ENCODE results near the gene PI4K2A. TPM values are rescaled to one million over a fixed set of nuclear protein-coding genes. Genes with fewer than 3 reads are reported as not detected.
A peak's percentile ranks its signal among the peaks of the same experiment; 100 is the strongest.

PI4K2A gene
- total RNA-seq = 15.8 and 17.4 TPM in 2 replicates

DNA sequence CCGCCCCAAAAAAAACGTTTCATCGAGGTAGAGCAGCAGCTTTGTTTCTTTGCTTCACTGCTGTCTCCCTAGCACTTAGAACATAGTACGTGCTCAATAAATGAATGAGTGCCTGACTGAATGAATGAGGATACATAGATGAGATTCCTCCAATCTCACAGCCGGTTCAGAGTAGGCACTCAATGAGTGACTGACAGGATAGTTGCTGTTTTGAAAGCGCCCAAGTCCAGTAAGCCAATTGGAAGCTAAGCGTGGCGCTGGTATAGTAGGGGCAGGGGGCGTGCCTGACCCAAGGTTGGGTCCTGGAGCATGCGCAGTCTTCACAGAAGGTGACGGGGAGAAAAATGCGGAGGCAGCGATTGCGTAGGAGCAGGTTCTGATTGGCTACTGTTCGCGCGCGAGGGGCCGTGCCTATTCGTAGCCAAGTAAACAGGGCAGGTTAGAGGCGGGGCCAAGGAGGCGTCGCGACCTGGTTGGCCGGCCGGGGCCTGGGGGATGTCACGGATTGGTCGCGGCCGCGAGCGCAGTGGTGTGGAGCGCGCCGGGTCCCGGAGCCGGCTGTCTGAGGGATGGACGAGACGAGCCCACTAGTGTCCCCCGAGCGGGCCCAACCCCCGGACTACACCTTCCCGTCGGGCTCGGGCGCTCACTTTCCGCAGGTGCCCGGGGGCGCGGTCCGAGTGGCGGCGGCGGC, at the start of gene PI4K2A:
Gene PI4K2A (plus strand): TSS at position 498 of the 694 bp plus-strand sequence. CDS start 72 bp downstream, at position 570.
- Mint-ChIP-seq H3K9me3 (no peaks in the 10 kb centered on the region), H3K36me3 (ENCODE audit: low read depth) (peaks cover 23% of the 10 kb centered on the region), H3K4me3 (ENCODE audit: low read depth) (peak within 1 kb of the TSS; percentile 92), H3K27me3 (ENCODE audit: low read depth) (no peaks in the 10 kb centered on the region), H3K27ac (peak within 1 kb of the TSS; percentile 84), H3K4me1 (ENCODE audit: low read depth) (peaks cover 19% of the 10 kb centered on the region)
- intact Hi-C loops (cut with micrococcal nuclease) = loop anchor here (1.0 to 10.0 kb wide), 4 partner anchors 9 to 216 kb away; partner anchors contain the start of genes AVPI1, MMS19, PGAM1 and UBTD1
- peak; percentile 99 for DNase-seq (ENCODE audit: low spot score)

DNA sequence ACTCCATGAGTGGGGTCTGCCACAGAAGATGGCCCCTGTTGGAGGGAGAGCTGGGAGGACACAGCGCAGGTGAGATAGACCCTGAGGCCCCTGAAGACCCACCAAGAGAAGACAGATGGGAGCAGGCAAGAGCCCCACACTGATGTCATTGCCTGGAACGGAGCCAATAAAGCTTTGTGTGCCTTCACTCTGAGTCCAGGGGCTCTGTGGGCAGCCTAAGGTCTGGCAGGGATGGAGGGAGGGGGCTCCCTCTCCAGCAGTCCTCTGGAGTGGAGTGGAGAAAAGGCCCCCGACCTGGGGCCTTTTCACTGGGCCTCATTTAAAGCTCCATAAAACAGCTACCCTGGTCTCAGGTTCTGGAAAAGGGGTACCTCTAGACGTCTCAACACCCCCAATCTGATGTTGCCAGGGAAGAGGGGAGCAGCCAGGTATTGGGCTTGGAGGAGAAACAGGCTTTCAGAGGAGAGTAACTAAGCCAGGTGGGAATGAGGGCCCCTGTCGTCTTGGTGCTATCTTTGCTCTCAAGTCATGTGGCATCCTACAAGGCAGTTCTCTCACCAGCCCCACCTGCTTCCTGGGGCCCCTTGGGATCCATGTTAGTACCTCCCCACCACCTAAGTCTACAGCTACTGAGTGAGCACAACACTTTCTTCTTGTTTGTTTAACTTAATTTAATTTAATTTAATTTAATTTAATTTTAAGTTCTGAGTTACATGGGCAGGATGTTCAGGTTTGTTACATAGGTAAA, 49.5 kb upstream of the PI4K2A start:
- H3K27me3 Mint-ChIP-seq (ENCODE audit: low read depth) = no peaks in the 10 kb centered on the region
- H3K4me3 Mint-ChIP-seq (ENCODE audit: low read depth) = no peak overlapping the region
- DNase-seq (ENCODE audit: low spot score) = no peak
- no peaks in the 10 kb centered on the region for H3K9me3 Mint-ChIP-seq
- no peaks in the 10 kb centered on the region for H3K36me3 Mint-ChIP-seq (ENCODE audit: low read depth)
- intact Hi-C loops (cut with micrococcal nuclease) = no loop called here
- H3K4me1 Mint-ChIP-seq (ENCODE audit: low read depth) = no peaks in the 10 kb centered on the region
- no peak overlapping the region for H3K27ac Mint-ChIP-seq

DNA sequence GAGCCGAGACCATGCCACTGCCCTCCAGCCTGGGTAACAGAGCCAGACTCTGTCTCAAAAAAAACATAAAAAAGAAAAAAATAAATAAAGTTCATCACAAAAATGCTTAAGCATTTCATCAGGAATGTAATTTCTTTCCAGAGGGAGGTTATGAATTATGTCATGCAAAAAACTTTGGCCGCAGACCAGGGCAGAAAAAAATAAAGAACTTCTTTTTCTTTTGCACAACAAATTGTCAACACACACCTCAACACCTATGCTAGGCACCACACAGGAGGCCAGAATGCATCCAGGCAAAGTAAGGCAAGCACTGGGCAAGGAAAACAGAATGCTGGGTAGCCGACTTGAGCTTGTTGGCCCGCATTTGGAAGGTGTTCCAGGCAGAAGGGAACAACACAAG, 47.0 kb upstream of the PI4K2A start:
- Mint-ChIP-seq H3K27ac (no peak overlapping the region), H3K36me3 (ENCODE audit: low read depth) (no peaks in the 10 kb centered on the region), H3K9me3 (no peaks in the 10 kb centered on the region), H3K4me3 (ENCODE audit: low read depth) (no peak overlapping the region), H3K4me1 (ENCODE audit: low read depth) (no peaks in the 10 kb centered on the region), H3K27me3 (ENCODE audit: low read depth) (no peaks in the 10 kb centered on the region)
- intact Hi-C loops (cut with micrococcal nuclease) = no loop called here
- no peak for DNase-seq (ENCODE audit: low spot score)

DNA sequence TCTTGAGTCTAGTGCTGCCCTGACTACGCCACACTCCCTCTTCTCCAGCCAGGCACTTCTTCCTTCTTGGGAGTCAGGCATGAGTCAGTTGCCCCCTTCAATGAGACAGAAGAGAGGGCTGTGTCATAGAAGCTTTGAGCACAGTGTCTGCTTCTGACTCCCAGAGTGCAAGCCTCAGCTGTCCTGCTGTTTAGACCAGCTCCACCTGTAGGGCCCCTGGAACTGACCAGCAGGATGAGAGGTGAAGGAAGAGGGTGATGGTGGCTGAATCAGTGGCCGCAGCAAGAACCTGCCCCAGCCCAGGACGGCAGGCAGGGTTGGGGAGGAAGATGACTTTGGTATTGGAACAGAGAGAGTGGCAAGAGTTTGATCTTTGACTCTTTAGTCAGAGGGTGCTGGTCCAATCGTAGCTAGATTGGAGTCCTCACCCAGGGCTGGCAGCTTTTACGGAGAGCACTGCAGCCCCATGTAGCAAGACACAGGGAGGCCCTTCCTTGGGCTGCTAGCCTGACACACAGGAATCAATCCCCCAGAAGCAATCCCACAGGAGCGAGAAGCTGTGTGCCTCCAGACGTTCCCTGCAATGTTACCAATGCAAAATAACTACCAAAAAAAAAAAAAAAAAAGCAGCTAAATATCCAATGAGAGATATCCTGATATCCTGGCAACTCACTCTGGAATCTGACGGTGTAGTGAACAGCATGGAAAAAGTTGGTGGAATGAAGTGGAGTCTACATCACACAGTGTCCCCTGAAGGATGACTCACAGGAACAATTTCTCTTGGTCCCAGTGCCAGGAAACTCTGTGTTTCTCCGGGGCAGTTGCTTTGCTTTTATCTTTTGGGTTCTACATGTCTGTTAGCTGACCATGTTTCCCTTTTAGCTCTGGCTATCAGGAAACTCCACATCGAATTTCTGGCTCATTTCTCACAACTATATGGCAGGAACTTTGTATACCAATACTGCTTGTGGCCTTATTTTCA, 44.1 kb upstream of the PI4K2A start:
- DNase-seq (ENCODE audit: low spot score) = no peak
- Mint-ChIP-seq H3K4me1 (ENCODE audit: low read depth) (no peaks in the 10 kb centered on the region), H3K27me3 (ENCODE audit: low read depth) (no peaks in the 10 kb centered on the region), H3K27ac (no peak overlapping the region), H3K4me3 (ENCODE audit: low read depth) (no peak overlapping the region), H3K36me3 (ENCODE audit: low read depth) (no peaks in the 10 kb centered on the region), H3K9me3 (no peaks in the 10 kb centered on the region)
- intact Hi-C loops (cut with micrococcal nuclease) = no loop called here

DNA sequence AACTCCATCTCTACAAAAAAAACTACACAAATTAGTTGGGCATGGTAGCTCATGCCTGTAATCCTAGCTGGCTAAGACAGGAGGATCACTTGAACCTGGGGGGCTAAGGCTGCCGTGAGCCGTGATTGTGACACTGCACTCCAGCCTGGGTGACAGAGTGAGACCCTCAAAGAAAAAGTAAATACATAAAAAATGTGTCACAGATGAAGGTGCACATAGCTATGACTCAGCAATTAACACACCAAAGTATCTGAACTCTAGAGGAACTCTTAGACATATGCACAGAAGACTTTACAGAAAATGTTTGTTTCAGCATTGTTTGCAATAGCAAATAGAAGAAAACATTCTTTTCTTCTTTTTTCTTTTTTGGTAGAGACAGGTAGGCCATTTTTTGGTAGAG, 42.7 kb upstream of the PI4K2A start:
- no peak for DNase-seq (ENCODE audit: low spot score)
- Mint-ChIP-seq H3K9me3 (no peaks in the 10 kb centered on the region), H3K4me1 (ENCODE audit: low read depth) (no peaks in the 10 kb centered on the region), H3K27ac (no peak overlapping the region), H3K4me3 (ENCODE audit: low read depth) (no peak overlapping the region), H3K36me3 (ENCODE audit: low read depth) (no peaks in the 10 kb centered on the region), H3K27me3 (ENCODE audit: low read depth) (no peaks in the 10 kb centered on the region)
- intact Hi-C loops (cut with micrococcal nuclease) = no loop called here

DNA sequence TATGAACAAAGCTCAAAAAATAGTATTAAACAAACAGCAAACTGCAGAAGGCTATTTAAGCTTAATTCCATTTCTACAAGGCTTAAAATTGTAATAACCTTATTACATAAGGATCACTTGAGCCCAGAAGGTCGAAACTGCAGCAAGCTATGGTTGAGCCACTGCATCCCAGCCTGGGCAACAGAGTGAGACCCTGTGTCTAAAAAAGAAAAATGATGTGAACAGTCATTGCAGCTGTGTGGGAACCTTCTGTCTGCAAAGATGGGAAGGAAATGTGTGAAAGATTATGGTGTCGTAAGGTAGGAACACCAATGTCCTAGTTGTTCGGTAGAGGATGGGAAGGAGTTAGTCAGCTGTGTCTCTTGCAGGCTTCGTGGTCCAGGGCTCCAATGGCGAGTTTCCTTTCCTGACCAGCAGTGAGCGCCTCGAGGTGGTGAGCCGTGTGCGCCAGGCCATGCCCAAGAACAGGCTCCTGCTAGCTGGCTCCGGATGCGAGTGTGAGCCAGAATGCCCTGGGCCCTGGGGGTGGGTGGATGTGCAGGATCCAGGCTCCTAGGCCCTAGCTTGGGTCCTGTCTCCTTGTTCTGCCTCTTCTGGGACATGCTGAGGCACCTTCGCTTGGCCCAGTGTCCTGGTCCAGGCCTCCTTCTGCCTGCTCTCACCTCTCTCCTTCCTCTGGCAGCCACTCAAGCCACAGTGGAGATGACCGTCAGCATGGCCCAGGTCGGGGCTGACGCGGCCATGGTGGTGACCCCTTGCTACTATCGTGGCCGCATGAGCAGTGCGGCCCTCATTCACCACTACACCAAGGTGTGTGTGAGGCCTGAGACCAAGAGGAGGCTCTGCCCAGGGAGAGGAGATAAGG, 41.8 kb upstream of the PI4K2A start:
- Mint-ChIP-seq H3K27me3 (ENCODE audit: low read depth) (no peaks in the 10 kb centered on the region), H3K9me3 (no peaks in the 10 kb centered on the region), H3K36me3 (ENCODE audit: low read depth) (no peaks in the 10 kb centered on the region), H3K4me3 (ENCODE audit: low read depth) (no peak overlapping the region), H3K27ac (no peak overlapping the region), H3K4me1 (ENCODE audit: low read depth) (no peaks in the 10 kb centered on the region)
- no peak for DNase-seq (ENCODE audit: low spot score)
- intact Hi-C loops (cut with micrococcal nuclease) = no loop called here

DNA sequence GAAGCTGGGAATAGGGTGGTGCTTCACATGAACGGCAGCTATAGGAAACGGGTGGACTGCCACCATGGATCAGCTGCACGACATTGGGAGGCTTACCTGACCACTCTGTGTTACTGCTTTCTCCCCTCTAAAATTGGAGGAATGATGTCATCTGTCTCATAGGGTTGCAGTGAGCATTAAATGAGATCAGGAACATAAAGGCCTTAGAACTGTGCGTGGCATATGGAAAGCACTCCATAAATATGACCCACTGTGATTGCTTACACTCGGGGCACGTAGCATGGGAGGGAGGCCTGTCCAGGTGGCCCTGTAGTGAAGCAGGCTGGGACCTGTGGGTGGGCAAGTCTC, 41.2 kb upstream of the PI4K2A start:
- Mint-ChIP-seq H3K4me1 (ENCODE audit: low read depth) (no peaks in the 10 kb centered on the region), H3K27ac (no peak overlapping the region), H3K9me3 (no peaks in the 10 kb centered on the region), H3K36me3 (ENCODE audit: low read depth) (no peaks in the 10 kb centered on the region), H3K27me3 (ENCODE audit: low read depth) (no peaks in the 10 kb centered on the region), H3K4me3 (ENCODE audit: low read depth) (no peak overlapping the region)
- intact Hi-C loops (cut with micrococcal nuclease) = no loop called here
- no peak for DNase-seq (ENCODE audit: low spot score)

DNA sequence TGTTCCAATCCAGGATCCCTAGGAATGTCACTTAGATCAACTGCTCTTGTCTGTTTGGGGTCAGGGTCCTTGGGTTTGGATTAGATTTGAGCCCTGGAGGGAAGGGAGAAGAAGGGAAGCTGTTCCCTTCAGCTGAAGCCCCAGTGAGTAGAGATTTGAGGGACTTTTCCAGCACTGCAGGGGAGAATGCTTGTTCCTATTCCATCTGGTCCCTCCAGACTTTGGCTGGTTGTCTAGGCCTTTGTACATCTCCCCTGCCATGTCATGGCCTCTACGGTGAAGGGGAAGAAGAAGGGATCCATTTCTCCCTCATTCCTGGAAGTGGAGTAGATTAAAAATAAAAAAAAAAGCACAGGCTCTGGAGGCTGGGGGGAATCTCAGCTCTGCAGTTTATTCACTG, 39.9 kb upstream of the PI4K2A start:
- Mint-ChIP-seq H3K9me3 (no peaks in the 10 kb centered on the region), H3K4me1 (ENCODE audit: low read depth) (no peaks in the 10 kb centered on the region), H3K27ac (no peak overlapping the region), H3K27me3 (ENCODE audit: low read depth) (peaks cover 2% of the 10 kb centered on the region), H3K4me3 (ENCODE audit: low read depth) (no peak overlapping the region), H3K36me3 (ENCODE audit: low read depth) (no peaks in the 10 kb centered on the region)
- no peak for DNase-seq (ENCODE audit: low spot score)
- intact Hi-C loops (cut with micrococcal nuclease) = no loop called here

DNA sequence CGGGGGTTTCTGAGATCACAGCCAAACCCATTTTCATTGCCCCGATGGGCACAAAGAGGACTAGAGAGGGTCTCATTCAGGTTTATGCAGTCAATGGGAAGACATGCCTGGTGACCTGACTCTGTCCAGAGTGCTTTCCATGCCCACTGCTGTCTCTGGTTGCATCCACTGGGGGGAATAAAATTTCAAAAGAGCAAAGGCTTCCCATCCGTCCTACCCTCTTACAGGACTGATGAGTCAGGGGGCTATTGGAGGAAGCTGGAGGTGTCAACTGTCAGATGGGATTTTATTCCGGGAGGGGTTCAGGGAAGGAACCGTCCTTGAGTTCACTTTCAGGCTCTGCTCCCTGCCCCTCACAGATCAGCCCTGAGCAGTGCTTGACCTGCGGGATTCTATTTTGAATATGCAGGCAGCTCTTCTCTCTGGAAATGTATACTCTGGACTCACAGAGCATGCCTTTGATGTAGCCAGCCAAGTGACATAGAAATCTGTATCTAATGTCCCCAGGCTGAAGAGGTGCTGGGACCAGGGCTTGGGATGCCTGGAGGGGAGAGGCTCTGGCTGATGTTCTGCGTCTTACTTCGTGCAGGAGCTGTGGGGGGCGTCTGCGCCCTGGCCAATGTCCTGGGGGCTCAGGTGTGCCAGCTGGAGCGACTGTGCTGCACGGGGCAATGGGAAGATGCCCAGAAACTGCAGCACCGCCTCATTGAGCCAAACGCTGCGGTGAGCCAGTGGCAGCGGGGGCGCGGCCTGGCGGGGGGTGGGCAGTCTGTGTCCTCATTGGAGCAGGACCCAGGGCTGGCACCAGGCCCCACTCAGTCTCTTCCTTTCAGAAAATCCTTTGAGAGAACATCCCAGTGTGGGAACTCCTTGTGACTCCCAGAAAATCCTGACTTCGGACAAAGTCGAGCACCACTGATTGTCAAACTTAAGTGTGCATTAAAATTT, 38.9 kb upstream of the PI4K2A start:
- H3K27ac Mint-ChIP-seq = no peak overlapping the region
- DNase-seq (ENCODE audit: low spot score) = no peak
- H3K27me3 Mint-ChIP-seq (ENCODE audit: low read depth) = peaks cover 5% of the 10 kb centered on the region
- no peaks in the 10 kb centered on the region for H3K4me1 Mint-ChIP-seq (ENCODE audit: low read depth)
- no peaks in the 10 kb centered on the region for H3K36me3 Mint-ChIP-seq (ENCODE audit: low read depth)
- intact Hi-C loops (cut with micrococcal nuclease) = no loop called here
- H3K4me3 Mint-ChIP-seq (ENCODE audit: low read depth) = no peak overlapping the region
- H3K9me3 Mint-ChIP-seq = no peaks in the 10 kb centered on the region

DNA sequence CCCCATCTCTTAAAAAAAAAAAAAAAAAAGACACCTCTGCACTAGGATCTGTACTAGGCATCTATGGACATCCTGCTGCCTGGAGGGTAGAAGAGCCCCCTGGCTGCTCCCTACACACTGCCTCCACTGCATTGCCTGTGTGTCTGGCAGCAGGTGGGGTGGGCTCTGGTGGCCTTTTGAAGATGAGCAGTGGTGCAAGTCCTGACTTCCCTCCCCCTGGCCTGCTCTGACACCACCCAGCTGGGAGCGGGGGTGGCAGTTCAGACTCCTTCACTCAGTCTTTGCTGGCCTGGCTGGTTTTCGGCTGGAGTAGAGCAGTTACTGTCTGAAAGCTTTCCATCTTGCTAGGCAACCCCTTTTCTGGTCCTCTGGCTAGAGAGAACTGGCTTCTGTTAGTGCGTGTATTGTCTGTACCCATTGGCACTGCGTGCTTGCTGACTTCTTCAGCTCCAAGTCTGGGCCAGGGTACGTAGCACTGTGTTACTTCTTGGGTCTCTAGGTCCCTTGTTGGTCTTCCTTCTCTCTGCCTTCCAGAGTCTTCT, 33.3 kb upstream of the PI4K2A start:
- Mint-ChIP-seq H3K9me3 (no peaks in the 10 kb centered on the region), H3K27ac (no peak overlapping the region), H3K27me3 (ENCODE audit: low read depth) (peaks cover 6% of the 10 kb centered on the region), H3K4me3 (ENCODE audit: low read depth) (no peak overlapping the region), H3K36me3 (ENCODE audit: low read depth) (no peaks in the 10 kb centered on the region), H3K4me1 (ENCODE audit: low read depth) (no peaks in the 10 kb centered on the region)
- no peak for DNase-seq (ENCODE audit: low spot score)
- intact Hi-C loops (cut with micrococcal nuclease) = no loop called here

DNA sequence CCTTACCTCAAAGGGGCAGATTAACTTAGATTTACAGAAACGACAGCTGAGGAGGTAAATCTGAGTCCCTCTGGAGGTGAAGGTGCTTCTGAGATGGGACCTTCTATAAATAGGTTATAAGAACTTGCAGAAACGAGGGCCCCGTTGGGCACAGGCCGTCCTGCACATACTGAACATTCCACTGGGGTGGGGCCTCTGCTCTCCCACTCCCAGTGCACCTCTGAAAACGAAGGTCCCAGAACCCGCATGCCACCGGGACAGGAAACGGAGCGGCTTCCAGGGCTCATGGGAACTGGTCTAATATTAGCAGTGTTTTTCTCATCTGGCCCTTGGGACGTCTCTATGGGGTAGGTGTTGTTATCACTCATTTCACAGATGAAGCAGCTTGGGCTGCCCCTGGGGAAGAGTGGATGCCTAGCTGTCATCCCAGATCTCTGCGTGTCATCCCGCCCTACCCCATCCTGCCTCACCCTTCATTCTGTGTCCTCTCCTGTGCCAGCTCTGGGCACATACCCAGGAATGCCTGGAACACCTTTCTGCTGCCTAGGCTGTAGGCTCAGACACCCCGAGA, 31.4 kb upstream of the PI4K2A start:
- H3K4me1 Mint-ChIP-seq (ENCODE audit: low read depth) = no peaks in the 10 kb centered on the region
- no peak overlapping the region for H3K27ac Mint-ChIP-seq
- no peak overlapping the region for H3K4me3 Mint-ChIP-seq (ENCODE audit: low read depth)
- H3K36me3 Mint-ChIP-seq (ENCODE audit: low read depth) = no peaks in the 10 kb centered on the region
- DNase-seq (ENCODE audit: low spot score) = no peak
- intact Hi-C loops (cut with micrococcal nuclease) = no loop called here
- no peaks in the 10 kb centered on the region for H3K9me3 Mint-ChIP-seq
- H3K27me3 Mint-ChIP-seq (ENCODE audit: low read depth) = peaks cover 6% of the 10 kb centered on the region

Data from activated T-helper 2 cell treated with anti-CD3 and anti-CD28 coated beads, Interferon-gamma antibody, Interleukin-2, Interleukin-4, amounts not matched to agents 10 μg/mL and 5 μg/mL and 100 μg/mL, durations not matched to agents 14 hours and 24 hours and 36 hours (primary cell).